Measurements from ENCODE around the gene DHX35.

DHX35 gene

DNA sequence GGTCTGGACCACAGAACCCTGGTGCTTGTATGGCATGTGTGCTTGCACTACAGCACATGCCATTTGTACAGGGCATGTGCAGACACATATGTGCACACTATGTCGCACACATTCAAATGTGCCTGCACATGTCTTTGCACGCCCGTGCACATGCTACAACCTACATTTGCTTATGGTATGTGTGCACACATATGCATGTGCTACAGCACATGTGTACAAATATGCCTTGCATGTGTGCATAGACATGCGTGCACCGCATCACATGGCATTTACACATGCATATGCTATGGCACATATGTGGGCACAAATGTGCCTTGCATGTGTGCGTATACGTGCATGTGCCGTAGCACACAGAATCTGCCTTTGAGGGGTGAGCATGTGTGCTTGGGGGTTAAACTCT is 90.5 kb downstream of the DHX35 start:
- Histone ChIP-seq H3K9me3 (ENCODE audit: insufficient read depth, low read length, severe bottlenecking) (no peaks in the 10 kb centered on the region), H3K79me2 (ENCODE audit: insufficient read depth, low read length) (no peaks in the 10 kb centered on the region), H3K27me3 (ENCODE audit: insufficient read depth, low read length, poor library complexity) (no peaks in the 10 kb centered on the region), H3K4me2 (ENCODE audit: insufficient read depth, low read length) (no peak overlapping the region), H2AFZ (ENCODE audit: low read depth, low read length) (no peak overlapping the region), H3K9ac (ENCODE audit: low read depth, low read length) (no peak overlapping the region), H3K4me1 (ENCODE audit: insufficient read depth, low read length) (peaks cover 19% of the 10 kb centered on the region), H4K20me1 (ENCODE audit: insufficient read depth, low read length) (no peaks in the 10 kb centered on the region), H3K36me3 (ENCODE audit: insufficient read depth, low read length) (no peaks in the 10 kb centered on the region), H3K27ac (ENCODE audit: low read length) (no peak overlapping the region), H3K4me3 (ENCODE audit: low read depth in 1 of 2, low read length in 2 of 2) (no peak overlapping the region)
- DNase-seq: no peak
- no peak for ATAC-seq (ENCODE audit: insufficient read depth, low read depth)
- TF ChIP-seq EZH2 (IDR thresholded peaks at IDR 0.05; ENCODE audit: borderline replicate concordance, low read depth, low read length, severe bottlenecking): no peak
- TF ChIP-seq, protein P1, sequence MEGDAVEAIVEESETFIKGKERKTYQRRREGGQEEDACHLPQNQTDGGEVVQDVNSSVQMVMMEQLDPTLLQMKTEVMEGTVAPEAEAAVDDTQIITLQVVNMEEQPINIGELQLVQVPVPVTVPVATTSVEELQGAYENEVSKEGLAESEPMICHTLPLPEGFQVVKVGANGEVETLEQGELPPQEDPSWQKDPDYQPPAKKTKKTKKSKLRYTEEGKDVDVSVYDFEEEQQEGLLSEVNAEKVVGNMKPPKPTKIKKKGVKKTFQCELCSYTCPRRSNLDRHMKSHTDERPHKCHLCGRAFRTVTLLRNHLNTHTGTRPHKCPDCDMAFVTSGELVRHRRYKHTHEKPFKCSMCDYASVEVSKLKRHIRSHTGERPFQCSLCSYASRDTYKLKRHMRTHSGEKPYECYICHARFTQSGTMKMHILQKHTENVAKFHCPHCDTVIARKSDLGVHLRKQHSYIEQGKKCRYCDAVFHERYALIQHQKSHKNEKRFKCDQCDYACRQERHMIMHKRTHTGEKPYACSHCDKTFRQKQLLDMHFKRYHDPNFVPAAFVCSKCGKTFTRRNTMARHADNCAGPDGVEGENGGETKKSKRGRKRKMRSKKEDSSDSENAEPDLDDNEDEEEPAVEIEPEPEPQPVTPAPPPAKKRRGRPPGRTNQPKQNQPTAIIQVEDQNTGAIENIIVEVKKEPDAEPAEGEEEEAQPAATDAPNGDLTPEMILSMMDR (IDR thresholded peaks at IDR 0.05; ENCODE audit: borderline replicate concordance, extremely low read depth, low read length, poor library complexity, severe bottlenecking): no peak

- Histone ChIP-seq H3K9ac (ENCODE audit: low read depth, low read length) (no peak overlapping the region), H4K20me1 (ENCODE audit: insufficient read depth, low read length) (no peaks in the 10 kb centered on the region), H3K4me2 (ENCODE audit: insufficient read depth, low read length) (no peak overlapping the region), H3K79me2 (ENCODE audit: insufficient read depth, low read length) (no peaks in the 10 kb centered on the region), H3K4me1 (ENCODE audit: insufficient read depth, low read length) (no peaks in the 10 kb centered on the region), H3K27ac (ENCODE audit: low read length) (no peak overlapping the region), H3K9me3 (ENCODE audit: insufficient read depth, low read length, severe bottlenecking) (no peaks in the 10 kb centered on the region), H3K27me3 (ENCODE audit: insufficient read depth, low read length, poor library complexity) (no peaks in the 10 kb centered on the region), H3K4me3 (ENCODE audit: low read depth in 1 of 2, low read length in 2 of 2) (no peak overlapping the region), H3K36me3 (ENCODE audit: insufficient read depth, low read length) (no peaks in the 10 kb centered on the region), H2AFZ (ENCODE audit: low read depth, low read length) (no peak overlapping the region)
- TF ChIP-seq, protein P1 (IDR thresholded peaks at IDR 0.05; ENCODE audit: borderline replicate concordance, extremely low read depth, low read length, poor library complexity, severe bottlenecking): no peak
- TF ChIP-seq EZH2 (IDR thresholded peaks at IDR 0.05; ENCODE audit: borderline replicate concordance, low read depth, low read length, severe bottlenecking): no peak
- DNase-seq (no peak), ATAC-seq (ENCODE audit: insufficient read depth, low read depth) (no peak)
Measured at GRCh38 chr20:39057143-39057542, 95.0 kb downstream of the DHX35 start.

GRCh38 chr20:39057911-39058310 is 95.8 kb downstream of the DHX35 start:
- ATAC-seq (ENCODE audit: insufficient read depth, low read depth): no peak
- Histone ChIP-seq H2AFZ (ENCODE audit: low read depth, low read length) (no peak overlapping the region), H4K20me1 (ENCODE audit: insufficient read depth, low read length) (no peaks in the 10 kb centered on the region), H3K27ac (ENCODE audit: low read length) (no peak overlapping the region), H3K9me3 (ENCODE audit: insufficient read depth, low read length, severe bottlenecking) (no peaks in the 10 kb centered on the region), H3K4me1 (ENCODE audit: insufficient read depth, low read length) (no peaks in the 10 kb centered on the region), H3K27me3 (ENCODE audit: insufficient read depth, low read length, poor library complexity) (no peaks in the 10 kb centered on the region), H3K9ac (ENCODE audit: low read depth, low read length) (no peak overlapping the region), H3K36me3 (ENCODE audit: insufficient read depth, low read length) (no peaks in the 10 kb centered on the region), H3K4me2 (ENCODE audit: insufficient read depth, low read length) (no peak overlapping the region), H3K79me2 (ENCODE audit: insufficient read depth, low read length) (no peaks in the 10 kb centered on the region), H3K4me3 (ENCODE audit: low read depth in 1 of 2, low read length in 2 of 2) (no peak overlapping the region)
- no peak for DNase-seq
- TF ChIP-seq, protein P1 (IDR thresholded peaks at IDR 0.05; ENCODE audit: borderline replicate concordance, extremely low read depth, low read length, poor library complexity, severe bottlenecking): no peak
- no peak for TF ChIP-seq EZH2 (IDR thresholded peaks at IDR 0.05; ENCODE audit: borderline replicate concordance, low read depth, low read length, severe bottlenecking)

DNA sequence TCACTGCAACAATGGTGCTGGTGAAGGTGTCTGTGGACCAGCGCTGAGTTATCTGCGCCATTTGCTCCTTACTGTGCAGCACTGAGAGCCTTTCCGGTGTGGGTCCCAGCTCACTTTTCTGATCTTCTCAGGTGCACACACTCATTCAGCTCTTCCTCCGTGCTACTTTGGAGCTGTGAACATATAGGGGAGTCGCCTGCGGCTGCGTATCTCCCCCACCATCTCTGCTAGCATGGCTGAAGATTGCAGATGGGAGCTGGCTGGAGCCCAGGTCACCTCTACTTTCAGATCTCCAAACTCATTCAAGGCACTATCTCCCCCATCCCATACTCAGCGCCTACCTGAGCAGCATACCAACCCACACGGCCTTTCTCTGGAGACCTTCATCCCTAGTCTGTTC is 96.9 kb downstream of the DHX35 start:
- no peak for TF ChIP-seq EZH2 (IDR thresholded peaks at IDR 0.05; ENCODE audit: borderline replicate concordance, low read depth, low read length, severe bottlenecking)
- TF ChIP-seq, protein P1 (IDR thresholded peaks at IDR 0.05; ENCODE audit: borderline replicate concordance, extremely low read depth, low read length, poor library complexity, severe bottlenecking): no peak
- Histone ChIP-seq H3K27ac (ENCODE audit: low read length) (no peak overlapping the region), H2AFZ (ENCODE audit: low read depth, low read length) (no peak overlapping the region), H3K79me2 (ENCODE audit: insufficient read depth, low read length) (no peaks in the 10 kb centered on the region), H3K4me2 (ENCODE audit: insufficient read depth, low read length) (no peak overlapping the region), H3K9me3 (ENCODE audit: insufficient read depth, low read length, severe bottlenecking) (no peaks in the 10 kb centered on the region), H3K9ac (ENCODE audit: low read depth, low read length) (no peak overlapping the region), H3K27me3 (ENCODE audit: insufficient read depth, low read length, poor library complexity) (no peaks in the 10 kb centered on the region), H3K4me1 (ENCODE audit: insufficient read depth, low read length) (no peaks in the 10 kb centered on the region), H3K4me3 (ENCODE audit: low read depth in 1 of 2, low read length in 2 of 2) (no peak overlapping the region), H3K36me3 (ENCODE audit: insufficient read depth, low read length) (no peaks in the 10 kb centered on the region), H4K20me1 (ENCODE audit: insufficient read depth, low read length) (no peaks in the 10 kb centered on the region)
- ATAC-seq (ENCODE audit: insufficient read depth, low read depth): no peak
- no peak for DNase-seq

Data from DND-41 (cell line).